SKM-1 treated with dmso at 0.1 percent for 144 hours (cell line): ENCODE measurements around the gene RAD51B.

Source experiments
- DNase-seq: peaks from one replicate; lab custom pipeline; 2025; ENCODE audit not compliant: unreplicated experiment; lab: John Stamatoyannopoulos, UW

Gene RAD51B

GRCh38 chr14:68316078-68316868 is 496.7 kb downstream of the RAD51B start:
- DNase-seq = no peak

GRCh38 chr14:68317239-68317638 is 497.7 kb downstream of the RAD51B start:
- DNase-seq = no peak

DNA sequence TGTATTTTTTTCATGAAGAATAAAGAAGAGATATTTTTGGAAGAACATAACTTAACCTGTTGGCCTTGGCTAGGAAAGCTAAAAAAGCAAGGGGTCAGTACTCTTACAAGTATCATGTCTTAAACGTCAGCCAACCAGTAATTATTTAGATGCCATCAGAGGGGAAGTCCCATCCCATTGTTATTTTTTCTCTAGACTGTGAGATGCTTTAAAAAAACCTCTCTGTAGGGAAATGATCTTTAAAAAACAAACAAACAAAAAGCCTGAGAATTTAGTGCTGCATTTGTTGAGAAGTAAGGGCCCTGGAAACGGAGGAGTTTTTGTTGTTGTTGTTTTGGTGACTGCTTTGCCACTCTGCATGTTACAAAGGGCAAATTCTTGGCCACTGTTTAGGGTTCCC is 499.2 kb downstream of the RAD51B start:
- no peak for DNase-seq

DNA sequence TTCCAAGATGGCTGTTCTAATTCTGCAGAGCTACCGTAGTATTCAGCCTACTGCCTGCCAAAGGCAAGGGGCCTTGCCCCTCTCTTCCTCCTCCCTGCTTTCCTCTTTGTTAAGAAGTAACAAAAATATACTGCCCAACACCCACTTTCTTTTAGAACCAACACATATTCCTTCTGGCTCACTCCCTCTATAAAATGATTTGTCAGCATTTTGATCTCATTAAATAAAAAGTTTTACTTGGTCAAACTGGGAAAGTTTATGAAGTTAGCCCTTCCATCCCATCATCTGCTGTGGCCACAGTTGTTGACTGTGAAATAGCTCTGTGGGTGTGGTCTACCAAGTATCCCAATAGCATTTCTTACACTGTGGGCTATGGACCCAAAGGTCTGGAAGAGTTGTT is 500.9 kb downstream of the RAD51B start:
- no peak for DNase-seq

- no peak for DNase-seq
Observed at GRCh38 chr14:68322940-68323620, 503.5 kb downstream of the RAD51B start.

DNA sequence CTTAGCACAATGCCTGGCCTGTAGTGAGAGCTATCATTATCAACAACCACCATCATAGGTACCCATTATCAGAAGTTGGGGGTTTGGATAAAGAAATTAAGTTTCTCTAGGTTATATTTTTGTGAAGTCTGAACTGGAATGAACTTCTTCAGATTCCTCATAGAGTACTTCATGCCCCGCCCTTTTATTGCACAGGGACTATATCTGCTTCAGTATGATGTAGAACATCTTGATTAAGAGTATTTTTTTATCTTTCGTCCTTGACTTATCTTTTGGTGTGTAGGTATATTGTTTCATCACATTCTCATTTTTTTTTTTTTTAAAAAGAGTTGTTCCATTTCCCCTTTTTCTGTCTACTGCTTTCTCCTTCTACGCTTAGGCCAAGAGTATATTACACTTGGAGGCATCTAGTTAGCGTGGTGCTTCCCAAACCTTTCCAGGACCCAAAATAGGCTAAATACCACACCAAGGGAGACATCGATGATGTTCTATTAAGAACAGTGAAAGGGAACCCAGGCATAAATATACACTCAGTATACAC is 505.8 kb downstream of the RAD51B start:
- DNase-seq = no peak

DNA sequence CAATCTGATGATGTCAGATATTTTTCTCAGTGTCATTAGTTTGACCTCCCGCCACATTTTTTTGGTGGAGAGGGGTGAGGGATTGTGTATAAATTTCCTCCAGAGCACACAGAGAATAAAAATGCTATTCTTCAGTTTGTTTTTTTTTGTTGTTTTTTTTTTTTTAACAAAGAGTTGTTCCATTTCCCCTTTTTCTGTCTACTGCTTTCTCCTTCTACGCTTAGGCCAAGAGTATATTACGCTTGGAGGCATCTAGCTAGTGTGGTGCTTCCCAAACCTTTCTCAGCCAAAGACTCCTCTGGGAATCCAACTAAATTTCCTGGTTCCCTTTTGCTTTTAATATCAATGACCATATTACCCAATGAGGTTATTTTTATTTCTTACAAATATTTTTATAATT is 507.7 kb downstream of the RAD51B start:
- DNase-seq = no peak

- DNase-seq = no peak
Observed at GRCh38 chr14:68328509-68328908, 508.9 kb downstream of the RAD51B start.

- DNase-seq = no peak
Observed at GRCh38 chr14:68331426-68331825, 511.8 kb downstream of the RAD51B start.

DNA sequence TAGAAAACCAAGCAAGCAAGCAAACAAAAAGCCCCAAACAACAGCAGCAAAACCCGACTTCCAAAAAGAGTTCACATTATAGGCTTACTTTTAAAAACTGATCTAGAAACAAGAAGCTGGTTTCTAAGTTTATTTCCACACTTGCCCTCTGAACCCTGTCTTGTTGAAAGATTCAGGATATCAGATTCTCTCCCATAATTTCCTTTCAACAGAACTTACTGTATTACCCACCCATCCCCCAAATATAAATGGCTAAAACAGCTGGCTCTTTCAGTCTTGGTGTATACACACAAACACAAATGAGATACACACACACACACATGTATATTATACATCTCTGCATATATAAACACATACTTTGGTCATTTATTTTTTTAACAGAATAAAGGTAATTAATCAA is 512.4 kb downstream of the RAD51B start:
- no peak for DNase-seq

- no peak for DNase-seq
Observed at GRCh38 chr14:68333262-68333661, 513.7 kb downstream of the RAD51B start.

DNA sequence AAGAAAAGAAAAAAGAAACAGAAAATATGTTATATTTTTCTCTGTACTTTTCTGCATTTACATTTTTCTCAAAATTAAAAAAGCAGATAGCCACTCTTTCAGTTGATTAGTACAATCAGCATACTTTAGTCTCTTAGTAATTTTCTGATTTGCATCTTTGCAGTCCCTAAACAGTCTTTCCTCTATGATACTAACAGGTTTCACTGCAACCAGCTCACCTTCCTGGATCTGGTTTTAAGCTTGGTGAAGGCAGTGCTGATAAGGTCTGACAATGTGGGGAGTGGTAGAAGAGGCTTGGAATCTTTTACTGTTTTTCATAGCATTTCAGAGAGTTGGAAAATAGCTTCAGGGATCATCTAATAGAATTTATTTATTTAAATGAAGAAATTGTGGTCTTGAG is 515.7 kb downstream of the RAD51B start:
- DNase-seq = no peak

- DNase-seq = no peak
Observed at GRCh38 chr14:68336165-68336564, 516.6 kb downstream of the RAD51B start.

- no peak for DNase-seq
Observed at GRCh38 chr14:68337279-68337678, 517.7 kb downstream of the RAD51B start.

- no peak for DNase-seq
Observed at GRCh38 chr14:68340262-68340661, 520.7 kb downstream of the RAD51B start.

GRCh38 chr14:68341411-68342212 is 522.0 kb downstream of the RAD51B start:
- DNase-seq = no peak

GRCh38 chr14:68342216-68342763 is 522.7 kb downstream of the RAD51B start:
- DNase-seq = no peak

DNA sequence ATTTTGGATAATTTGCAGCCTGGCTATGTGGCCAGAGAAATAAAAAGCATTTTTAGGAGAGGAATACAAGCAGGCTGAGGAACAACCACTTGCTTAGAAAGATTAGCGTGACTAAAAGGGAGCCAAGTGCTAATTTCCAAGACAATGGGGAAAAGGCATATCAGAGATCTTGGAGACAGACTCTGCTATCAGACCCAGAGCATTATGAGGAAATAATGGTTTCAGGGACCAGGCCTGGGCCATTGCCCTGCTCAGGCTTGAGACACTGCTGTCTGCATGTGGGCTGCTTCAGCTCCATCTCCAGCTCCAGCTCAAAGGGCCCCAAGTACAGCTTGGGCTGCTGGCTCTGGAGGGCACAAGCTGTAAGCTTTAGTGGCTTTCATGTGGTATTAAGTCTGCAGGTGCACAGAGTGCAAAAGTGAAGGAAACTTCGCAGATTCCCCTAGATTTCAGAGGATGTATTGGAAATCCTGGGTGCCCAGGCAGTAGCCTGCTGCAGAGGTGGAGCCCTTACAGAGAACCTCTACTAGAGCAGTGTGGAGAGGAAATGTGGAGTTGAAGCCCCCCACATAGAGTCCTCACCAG is 524.0 kb downstream of the RAD51B start:
- DNase-seq = no peak

- no peak for DNase-seq
Observed at GRCh38 chr14:68345738-68346137, 526.2 kb downstream of the RAD51B start.

- no peak for DNase-seq
Observed at GRCh38 chr14:68346556-68347343, 527.2 kb downstream of the RAD51B start.
